Suprapubic skin (tissue), 4 donors: ENCODE results near the gene PRKCG. TPM values are rescaled to one million over a fixed set of nuclear protein-coding genes. Genes with fewer than 3 reads are reported as not detected.

Experiments
- DNase-seq, 2 donors: peaks; one replicate each; pipeline ENCODE4 v3.0.0-alpha.2; 2019; ENCODE audit warnings: low spot score in 2 of 2
- H3K27ac ChIP-seq: fragments of 200-600 bp; sonication (generic); one replicate; pipeline ENCODE4 v1.5.1; 2019
- H3K27me3 ChIP-seq: fragments of 200-600 bp; sonication (generic); one replicate; pipeline ENCODE4 v1.5.1; 2019
- H3K36me3 ChIP-seq: fragments of 200-600 bp; sonication (generic); one replicate; pipeline ENCODE4 v1.5.1; 2019
- H3K4me1 ChIP-seq: fragments of 200-600 bp; sonication (generic); one replicate; pipeline ENCODE4 v1.5.1; 2019
- H3K4me3 ChIP-seq: fragments of 200-600 bp; sonication (generic); one replicate; pipeline ENCODE4 v1.5.1; 2019; ENCODE audit warnings: mild to moderate bottlenecking
- H3K9me3 ChIP-seq: fragments of 200-600 bp; sonication (generic); one replicate; pipeline ENCODE4 v1.5.1; 2019
- CTCF ChIP-seq, 2 donors: fragments of 200-600 bp in 1 of 2; fragments of 450-650 bp in 1 of 2; sonication (generic) in 1 of 2; IDR thresholded peaks; one replicate each; pipeline ENCODE4 v1.5.1; 2016 to 2019; ENCODE audit warnings: antibody characterized with exemption in 2 of 2, mild to moderate bottlenecking in 1 of 2, moderate library complexity in 1 of 2
- EP300 ChIP-seq: sonication (generic); formaldehyde crosslinking; IDR thresholded peaks from one replicate; pipeline ENCODE4 v1.6.1; 2017; ENCODE audit warnings: antibody characterized with exemption
- POLR2A ChIP-seq, 2 donors: fragments of 450-650 bp; IDR thresholded peaks; one replicate each; pipeline ENCODE4 v1.6.1; 2017; ENCODE audit warnings: antibody characterized with exemption in 2 of 2, mild to moderate bottlenecking in 2 of 2, moderate library complexity in 2 of 2
- POLR2AphosphoS5 ChIP-seq, 3 donors: sonication (generic); formaldehyde crosslinking; IDR thresholded peaks; one replicate each; pipeline ENCODE4 v1.6.1; 2017; ENCODE audit warnings: antibody characterized with exemption in 3 of 3
- WGBS: methylation state at CpG from one replicate; pipeline ENCODE4 v1.1.5; 2018; 5-methylcytosine and 5-hydroxymethylcytosine counted together
- total RNA-seq, 4 donors: library from RNA; depleted of rRNA; stranded (reverse); fragments of >200 nt; gene quantifications; one replicate each; pipeline ENCODE4 v1.1.0, GENCODE V29; 2016

The PRKCG gene
- total RNA-seq, 4 donors from 2014 or later = not detected

- Histone ChIP-seq H3K27me3 (peaks cover 67% of the 10 kb centered on the region), H3K4me3 (no peak overlapping the region), H3K36me3 (no peaks in the 10 kb centered on the region), H3K4me1 (peaks cover 10% of the 10 kb centered on the region), H3K27ac (no peak overlapping the region), H3K9me3 (no peaks in the 10 kb centered on the region)
- no peak for DNase-seq
- 40% methylated on average over 3 of the region's 3 CpGs for WGBS
- TF ChIP-seq POLR2A (IDR thresholded peaks at IDR 0.05) = no peak
- TF ChIP-seq EP300 = no peak
- TF ChIP-seq CTCF (IDR thresholded peaks at IDR 0.05) = no peak
- no peak for TF ChIP-seq POLR2AphosphoS5 (IDR thresholded peaks at IDR 0.05)
These were observed 22.9 kb downstream of the PRKCG start for GRCh38 chr19:53904909-53905308.

GRCh38 chr19:53905787-53906186 lies 23.8 kb downstream of the PRKCG start:
- no peaks in the 10 kb centered on the region for H3K36me3 ChIP-seq
- peaks cover 67% of the 10 kb centered on the region for H3K27me3 ChIP-seq
- no peaks in the 10 kb centered on the region for H3K9me3 ChIP-seq
- TF ChIP-seq EP300 (no peak), CTCF (IDR thresholded peaks at IDR 0.05) (no peak), POLR2AphosphoS5 (IDR thresholded peaks at IDR 0.05) (no peak), POLR2A (IDR thresholded peaks at IDR 0.05) (no peak)
- no peak for DNase-seq
- 92% methylated on average over 1 of the region's 1 CpG for WGBS
- no peak overlapping the region for H3K27ac ChIP-seq
- H3K4me3 ChIP-seq = no peak overlapping the region
- peaks cover 10% of the 10 kb centered on the region for H3K4me1 ChIP-seq

GRCh38 chr19:53906211-53907192 lies 24.5 kb downstream of the PRKCG start:
- peaks cover 10% of the 10 kb centered on the region for H3K4me1 ChIP-seq
- no peak overlapping the region for H3K27ac ChIP-seq
- TF ChIP-seq CTCF (IDR thresholded peaks at IDR 0.05) = peak; percentile 20 to 84
- TF ChIP-seq POLR2A (IDR thresholded peaks at IDR 0.05) = no peak
- no peak for TF ChIP-seq POLR2AphosphoS5 (IDR thresholded peaks at IDR 0.05)
- H3K9me3 ChIP-seq = no peaks in the 10 kb centered on the region
- WGBS = 12% methylated on average over 34 of the region's 48 CpGs
- no peak for DNase-seq
- H3K27me3 ChIP-seq = peaks cover 70% of the 10 kb centered on the region
- H3K4me3 ChIP-seq = no peak overlapping the region
- H3K36me3 ChIP-seq = no peaks in the 10 kb centered on the region

- peaks cover 77% of the 10 kb centered on the region for H3K27me3 ChIP-seq
- H3K36me3 ChIP-seq = no peaks in the 10 kb centered on the region
- H3K9me3 ChIP-seq = no peaks in the 10 kb centered on the region
- no peak overlapping the region for H3K27ac ChIP-seq
- H3K4me3 ChIP-seq = no peak overlapping the region
- no peak for TF ChIP-seq CTCF (IDR thresholded peaks at IDR 0.05)
- no peak for TF ChIP-seq POLR2A (IDR thresholded peaks at IDR 0.05)
- TF ChIP-seq POLR2AphosphoS5 (IDR thresholded peaks at IDR 0.05) = no peak
- peaks cover 10% of the 10 kb centered on the region for H3K4me1 ChIP-seq
- WGBS = 29% methylated on average over 14 of the region's 14 CpGs
- no peak for DNase-seq
These were observed 25.2 kb downstream of the PRKCG start for GRCh38 chr19:53907193-53907581.

- DNase-seq = no peak
- no peak overlapping the region for H3K4me3 ChIP-seq
- 13% methylated on average over 17 of the region's 17 CpGs for WGBS
These were observed 25.7 kb downstream of the PRKCG start for GRCh38 chr19:53907690-53908089.

More at GRCh38 chr19:53907690-53908089, 25.7 kb downstream of the PRKCG start:
- Histone ChIP-seq H3K4me1 (peaks cover 10% of the 10 kb centered on the region), H3K36me3 (no peaks in the 10 kb centered on the region), H3K27ac (no peak overlapping the region), H3K9me3 (no peaks in the 10 kb centered on the region), H3K27me3 (peaks cover 82% of the 10 kb centered on the region)
- TF ChIP-seq POLR2A (IDR thresholded peaks at IDR 0.05) (no peak), EP300 (no peak), POLR2AphosphoS5 (IDR thresholded peaks at IDR 0.05) (no peak), CTCF (IDR thresholded peaks at IDR 0.05) (no peak)
